ENCODE data around the gene CHD1.
"Not testable (repeated sequence)": the region's sequence is repeated elsewhere in the genome, so short reads cannot be mapped to it uniquely, and the experiment has no call there.

Gene CHD1

DNA sequence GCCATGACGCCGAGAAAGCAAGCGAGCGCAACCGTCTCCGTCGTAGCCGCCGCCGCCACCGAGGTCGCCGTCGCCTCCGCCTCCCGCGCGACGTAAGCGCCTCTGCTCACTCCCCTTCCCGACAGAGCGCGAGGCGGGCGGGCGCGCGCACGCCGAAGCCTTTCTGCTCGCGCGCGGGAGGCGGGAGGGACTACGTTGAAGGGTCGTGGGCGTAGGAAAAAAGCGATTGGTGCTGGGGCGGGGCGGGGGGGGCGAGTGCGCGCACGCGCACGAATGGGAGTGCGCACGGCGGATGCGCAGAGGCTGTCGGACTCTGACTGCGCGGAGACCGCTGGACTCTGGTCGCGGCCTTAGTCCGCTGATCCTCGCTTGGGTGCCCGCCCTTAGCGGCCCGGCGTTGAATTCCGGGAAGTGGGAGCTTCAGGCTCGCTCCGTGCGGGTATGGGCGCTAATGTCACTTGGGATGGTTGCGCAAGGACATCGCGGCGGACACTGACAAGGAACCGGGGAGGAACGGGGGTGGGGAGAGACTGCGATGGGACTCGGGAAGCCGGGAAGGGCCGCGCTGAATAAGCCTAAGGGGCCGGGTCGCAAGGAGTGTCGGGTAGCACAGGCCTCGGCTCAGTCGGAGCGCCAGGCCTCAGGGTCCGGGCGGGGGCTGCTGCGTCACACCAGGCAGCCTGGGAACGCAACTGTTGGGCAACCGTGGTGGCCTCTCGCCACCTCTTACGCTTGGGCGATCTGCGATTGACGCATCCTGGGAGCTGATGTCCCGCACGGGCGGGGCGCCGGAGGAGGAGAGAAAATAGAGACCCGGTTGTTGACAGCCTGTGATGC is at the start of gene CHD1:
Gene CHD1 (minus strand): TSS at position 135 of the 837 bp plus-strand sequence. CDS start 2,621 bp downstream, outside the sequence.
- DNase-seq (ENCODE audit: low read depth in 2 of 2): peak; percentile 87 to 89

DNA sequence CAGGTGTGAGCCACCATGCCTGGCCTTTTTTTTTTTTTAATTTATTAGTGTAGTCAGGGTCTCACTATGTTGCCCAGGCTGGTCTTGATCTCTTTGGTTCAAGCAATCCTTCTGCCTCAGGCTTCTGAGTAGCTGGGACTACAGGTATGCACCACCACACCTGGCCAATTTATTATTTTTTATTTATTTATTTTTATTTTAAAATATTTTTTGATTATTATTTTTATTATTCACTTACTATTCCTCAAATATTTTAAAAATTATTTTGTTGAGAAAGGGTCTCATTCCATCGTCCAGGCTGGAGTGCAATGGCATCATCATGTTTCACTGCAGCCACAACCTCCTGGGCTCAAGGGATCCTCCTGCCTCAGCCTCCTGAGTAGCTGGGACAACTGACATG is 49.7 kb upstream of the CHD1 start:
- no peak for DNase-seq (ENCODE audit: low read depth in 2 of 2)

DNA sequence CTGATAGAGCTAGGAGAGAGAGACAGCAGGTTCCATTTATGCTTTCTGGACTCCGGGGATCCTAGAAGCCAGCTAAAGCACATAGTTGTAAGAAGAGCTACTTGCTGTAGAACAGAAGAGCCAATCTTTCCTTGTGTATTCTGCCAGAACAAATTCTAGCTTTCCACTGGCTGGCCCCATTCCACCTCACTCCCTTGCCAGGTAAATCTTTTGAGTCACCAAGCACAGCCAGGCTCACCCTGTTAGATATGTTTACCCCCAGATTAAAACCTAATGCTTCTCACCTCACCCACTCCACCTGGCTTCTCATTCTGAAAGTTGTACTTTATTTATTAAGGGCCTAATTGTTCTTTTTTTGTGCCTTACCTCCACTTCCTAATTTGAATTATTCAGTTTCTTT is 48.9 kb upstream of the CHD1 start:
- no peak for DNase-seq (ENCODE audit: low read depth in 2 of 2)

- DNase-seq (ENCODE audit: low read depth in 2 of 2): no peak
These were observed 47.0 kb upstream of the CHD1 start for GRCh38 chr5:98975682-98976407.

- no peak for DNase-seq (ENCODE audit: low read depth in 2 of 2)
These were observed 46.4 kb upstream of the CHD1 start for GRCh38 chr5:98975223-98975622.

DNA sequence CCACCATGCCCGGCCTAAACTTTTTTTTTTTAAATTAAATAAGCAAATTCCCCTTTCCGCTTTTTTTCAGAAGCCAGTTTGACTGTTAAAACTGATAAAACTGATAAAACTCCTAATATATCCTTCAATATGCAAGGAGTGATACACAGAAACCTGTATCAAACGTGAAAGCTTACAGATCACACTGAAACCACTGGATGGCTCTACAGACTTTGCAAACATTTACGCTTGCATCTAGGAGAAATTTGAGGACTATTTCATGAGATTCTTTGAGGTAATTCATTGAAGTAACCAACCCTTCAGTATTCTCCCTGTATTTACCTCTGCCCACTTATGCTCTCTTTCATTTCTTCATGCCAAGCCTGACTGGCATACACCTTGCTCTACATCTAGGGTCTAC is 40.6 kb upstream of the CHD1 start:
- DNase-seq (ENCODE audit: low read depth in 2 of 2): no peak

DNA sequence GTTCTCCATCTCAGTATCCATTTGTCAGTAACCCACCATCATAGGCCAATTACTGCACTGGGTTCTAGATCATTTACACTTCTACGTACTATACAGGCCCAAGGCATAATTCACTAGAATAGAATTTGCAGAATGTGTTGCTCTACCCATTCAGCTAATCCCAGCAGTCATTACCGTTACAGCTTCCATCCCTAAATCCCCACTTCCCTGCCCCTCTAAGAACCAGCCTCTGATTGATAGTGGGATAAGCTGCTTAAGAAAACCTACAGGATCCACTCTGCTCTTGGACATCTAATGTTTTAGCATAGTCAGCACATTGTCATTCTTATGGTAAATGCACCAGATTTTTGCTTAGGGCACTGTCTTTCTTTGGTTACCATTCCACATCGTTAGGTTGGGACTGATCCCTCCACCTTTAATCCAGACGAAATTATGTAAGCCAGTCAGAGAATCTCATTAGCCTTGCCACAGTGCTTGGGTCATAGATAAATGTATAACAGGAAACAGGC is 39.3 kb upstream of the CHD1 start:
- DNase-seq (ENCODE audit: low read depth in 2 of 2): no peak

DNA sequence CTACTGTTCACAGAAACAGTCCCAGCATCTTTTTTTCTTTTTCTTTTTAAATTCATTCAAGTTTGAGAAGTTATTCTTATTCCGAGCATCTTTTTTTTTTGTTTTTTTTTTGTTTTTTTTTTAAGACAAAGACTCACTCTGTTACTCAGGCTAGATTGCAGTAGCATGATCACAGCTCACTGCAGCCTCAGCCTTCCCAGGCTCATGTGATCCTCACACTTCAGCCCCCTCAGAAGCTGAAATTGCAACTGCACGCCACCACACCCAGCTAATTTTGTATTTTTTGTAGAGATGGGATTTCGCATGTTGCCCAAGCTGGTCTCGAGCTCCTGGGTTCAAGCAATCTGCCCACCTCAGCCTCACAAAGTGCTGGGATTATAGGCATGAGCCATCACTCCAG is 36.4 kb upstream of the CHD1 start:
- DNase-seq (ENCODE audit: low read depth in 2 of 2): no peak

GRCh38 chr5:98964621-98965020 is 35.8 kb upstream of the CHD1 start:
- no peak for DNase-seq (ENCODE audit: low read depth in 2 of 2)

GRCh38 chr5:98963019-98963418 is 34.2 kb upstream of the CHD1 start:
- DNase-seq (ENCODE audit: low read depth in 2 of 2): no peak

DNA sequence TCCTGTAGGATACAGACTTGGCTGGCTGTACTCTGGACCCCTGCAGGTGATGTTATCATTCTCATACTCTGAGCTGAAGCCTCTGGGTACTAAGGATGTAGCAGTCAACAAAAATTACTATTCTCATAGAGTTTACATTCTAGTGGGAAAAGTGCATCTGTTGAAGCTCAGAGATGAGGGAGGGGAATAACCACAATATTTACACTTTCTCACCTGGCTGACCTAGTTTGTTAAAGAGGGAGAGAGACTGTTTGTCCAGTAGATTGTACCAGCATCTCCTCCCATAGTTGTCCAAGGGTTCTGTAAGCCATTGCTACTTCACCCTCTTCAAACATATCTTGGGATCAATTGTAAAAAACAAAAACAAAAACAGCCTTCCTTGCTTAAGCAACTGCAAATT is 33.8 kb upstream of the CHD1 start:
- no peak for DNase-seq (ENCODE audit: low read depth in 2 of 2)

GRCh38 chr5:98961665-98962344 is 33.0 kb upstream of the CHD1 start:
- no peak for DNase-seq (ENCODE audit: low read depth in 2 of 2)

GRCh38 chr5:98957307-98957706 is 28.5 kb upstream of the CHD1 start:
- DNase-seq (ENCODE audit: low read depth in 2 of 2): no peak

- DNase-seq (ENCODE audit: low read depth in 2 of 2): not testable (repeated sequence)
These were observed 27.1 kb upstream of the CHD1 start for GRCh38 chr5:98955888-98956287.

GRCh38 chr5:98955471-98955870 is 26.7 kb upstream of the CHD1 start:
- not testable (repeated sequence) for DNase-seq (ENCODE audit: low read depth in 2 of 2)

DNA sequence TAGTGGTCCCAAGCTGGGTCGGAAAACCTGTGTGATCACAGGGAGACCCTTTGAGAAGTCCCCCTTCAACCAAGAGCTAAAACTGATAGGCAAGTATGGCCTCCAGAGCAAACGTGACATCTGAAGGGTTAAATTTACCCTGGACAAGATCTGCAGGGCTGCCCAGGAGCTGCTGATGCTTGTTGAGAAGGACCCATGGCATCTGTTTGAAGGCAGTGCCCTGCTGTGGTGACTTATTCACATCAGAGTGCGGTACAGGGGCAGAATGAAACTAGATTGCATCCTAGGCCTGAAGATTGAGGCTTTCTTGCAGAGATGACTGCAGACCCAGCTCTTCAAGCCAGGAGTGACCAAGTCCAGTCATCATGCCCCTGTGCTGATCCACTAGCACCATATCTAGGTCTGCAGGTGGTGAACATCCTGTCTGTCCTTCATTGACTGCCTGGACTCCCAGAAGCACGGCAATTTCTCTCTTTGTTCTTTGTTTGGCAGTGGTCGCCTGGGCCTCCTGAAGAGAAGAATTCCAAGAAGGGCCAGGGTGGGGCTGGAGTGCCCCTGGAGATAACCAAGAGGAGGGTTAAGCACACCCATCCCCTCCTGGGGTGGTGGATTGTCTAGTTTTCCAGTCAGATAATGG is 25.7 kb upstream of the CHD1 start:
- no peak for DNase-seq (ENCODE audit: low read depth in 2 of 2)

DNA sequence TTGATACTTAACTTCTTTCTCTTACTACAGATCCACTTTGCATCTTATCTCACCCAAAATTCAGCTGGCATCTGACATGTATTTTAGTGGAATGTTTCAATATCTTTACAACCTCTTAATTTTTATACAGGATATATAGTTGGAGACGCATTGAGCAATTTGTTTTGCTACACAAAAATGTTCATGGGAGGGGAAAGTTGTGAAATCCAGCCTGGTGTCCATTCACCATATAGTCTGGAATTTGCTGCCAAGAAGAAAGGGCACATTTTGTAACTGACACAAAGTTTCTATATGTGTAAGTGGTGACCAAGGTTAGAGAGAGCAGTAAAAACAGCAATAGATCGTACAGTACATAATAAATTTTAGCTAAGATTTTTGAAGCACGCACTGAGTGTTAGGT is 14.0 kb upstream of the CHD1 start:
- no peak for DNase-seq (ENCODE audit: low read depth in 2 of 2)

- DNase-seq (ENCODE audit: low read depth in 2 of 2): no peak
These were observed 12.5 kb upstream of the CHD1 start for GRCh38 chr5:98941131-98941883.

DNA sequence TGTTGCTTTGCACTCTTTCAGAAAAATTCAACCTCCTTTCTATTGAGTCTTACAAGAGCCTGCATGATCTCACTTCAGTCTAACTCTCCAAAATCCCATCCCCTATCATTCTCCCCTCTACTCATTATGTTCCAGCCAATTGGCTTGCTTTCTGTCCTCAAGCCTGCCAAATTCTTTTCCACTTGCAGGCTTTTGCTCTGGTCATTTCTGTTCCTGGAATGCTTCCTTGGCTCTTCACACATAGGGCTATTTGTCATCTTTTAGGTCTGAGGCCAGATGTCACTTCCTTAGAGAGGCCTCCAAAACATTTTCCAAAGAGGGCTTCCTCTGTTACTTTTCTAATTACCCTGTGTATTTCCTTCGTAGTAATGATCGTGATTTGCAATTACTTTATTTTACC is 11.8 kb upstream of the CHD1 start:
- DNase-seq (ENCODE audit: low read depth in 2 of 2): no peak

DNA sequence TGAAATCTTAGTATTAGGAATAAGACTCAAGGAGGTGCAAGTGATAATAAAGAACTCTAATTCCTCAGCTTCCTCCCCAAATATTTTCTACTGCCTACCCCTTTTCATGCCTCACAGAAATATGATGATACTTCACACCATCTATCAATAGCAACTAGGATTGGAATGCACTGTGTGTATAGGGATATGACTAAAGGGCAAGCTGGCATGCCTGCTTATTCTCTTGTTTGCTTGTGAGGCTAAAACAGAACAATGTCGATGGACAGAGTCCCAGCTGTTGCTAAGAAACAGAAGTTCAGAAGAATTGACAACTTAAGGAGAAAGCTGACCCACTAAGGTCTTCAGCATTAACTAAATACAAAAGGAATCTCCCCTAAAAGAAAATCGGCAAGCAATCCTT is 9.7 kb upstream of the CHD1 start:
- DNase-seq (ENCODE audit: low read depth in 2 of 2): no peak

Measured in stimulated activated CD8-positive, alpha-beta memory T cell treated with anti-CD3 and anti-CD28 coated beads, Interleukin-2, amount 100 ng/mL, for 1 hour (primary cell).